PC-9 (cell line): ENCODE measurements around the gene GPS2.

Experiments
- CTCF ChIP-seq: fragments of 200-600 bp; sonication (generic); conservative IDR thresholded peaks from 2 replicates; pipeline ENCODE4 v1.6.1; 2017; ENCODE audit warnings: mixed run types, antibody characterized with exemption, mild to moderate bottlenecking, moderate library complexity
- EZH2 ChIP-seq: fragments of 200-600 bp; sonication (generic); IDR thresholded peaks from 2 replicates; pipeline ENCODE4 v1.8.0; 2017; ENCODE audit warnings: antibody characterized with exemption, low read depth

- TF ChIP-seq CTCF (no peak), EZH2 (no peak)
Measured at GRCh38 chr17:7263801-7264078, 51.4 kb downstream of the GPS2 start.
